RWPE1 (cell line): Measurements from ENCODE around the gene PALLD.
"Not testable (repeated sequence)": the region's sequence is repeated elsewhere in the genome, so short reads cannot be mapped to it uniquely, and the experiment has no call there.

Experiments
- CTCF ChIA-PET: fragments of 350-600 bp; sonication (Branson Sonifier 250); formaldehyde crosslinking; extraction: SDS; loops from one replicate; lab custom pipeline; 2021; lab: Yijun Ruan, JAX
- POLR2A ChIA-PET: fragments of 400-600 bp; formaldehyde crosslinking; extraction: SDS; loops from one replicate; lab custom pipeline; 2020; ENCODE audit warnings: antibody characterized with exemption; ENCODE audit not compliant: low non-redundant PET; lab: Yijun Ruan, JAX
- DNase-seq: peaks from one replicate; pipeline ENCODE4 v3.0.0; 2012; ENCODE audit warnings: low spot score
- H3K27ac ChIP-seq: fragments of 450-650 bp; 2 replicates; pipeline ENCODE4 v1.5.1; 2017
- TF ChIP-seq, protein P1 (sequence below): fragments of 450-650 bp; conservative IDR thresholded peaks from 2 replicates; pipeline ENCODE4 v1.5.1; 2017; ENCODE audit warnings: low read depth, mild to moderate bottlenecking

The PALLD gene

DNA sequence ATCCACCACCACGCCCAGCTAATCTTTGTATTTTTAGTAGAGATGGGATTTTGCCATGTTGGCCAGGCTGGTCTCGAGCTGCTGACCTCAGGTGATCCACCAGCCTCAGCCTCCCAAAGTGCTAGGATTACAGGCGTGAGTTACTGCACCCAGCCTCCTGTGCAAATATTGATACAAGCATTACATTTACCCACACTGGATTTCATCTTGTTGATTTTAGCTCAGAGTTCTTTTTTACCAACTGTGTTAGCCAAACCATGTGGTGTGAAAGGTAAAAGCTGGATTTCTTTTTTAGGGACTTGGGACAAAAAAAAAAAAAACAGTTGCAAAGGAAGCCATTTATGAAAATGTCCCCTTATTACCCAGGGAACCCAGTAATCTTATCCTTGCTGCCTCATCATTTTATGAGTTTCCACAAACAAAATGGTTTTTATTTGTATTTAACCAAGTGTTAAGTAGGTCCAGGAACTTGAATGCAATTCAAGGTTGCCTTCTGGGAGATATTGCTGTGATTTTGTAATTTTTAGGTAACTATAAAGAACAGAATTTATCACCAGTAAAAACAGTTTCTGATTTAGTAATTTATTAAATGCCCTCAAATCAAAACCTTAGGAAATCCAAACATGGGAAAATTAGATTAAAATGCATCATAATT is 202.5 kb downstream of the PALLD start:
- no peak for DNase-seq
- ChIA-PET POLR2A (no interaction called here), CTCF (no interaction called here)
- no peak overlapping the region for H3K27ac ChIP-seq
- TF ChIP-seq, protein P1, sequence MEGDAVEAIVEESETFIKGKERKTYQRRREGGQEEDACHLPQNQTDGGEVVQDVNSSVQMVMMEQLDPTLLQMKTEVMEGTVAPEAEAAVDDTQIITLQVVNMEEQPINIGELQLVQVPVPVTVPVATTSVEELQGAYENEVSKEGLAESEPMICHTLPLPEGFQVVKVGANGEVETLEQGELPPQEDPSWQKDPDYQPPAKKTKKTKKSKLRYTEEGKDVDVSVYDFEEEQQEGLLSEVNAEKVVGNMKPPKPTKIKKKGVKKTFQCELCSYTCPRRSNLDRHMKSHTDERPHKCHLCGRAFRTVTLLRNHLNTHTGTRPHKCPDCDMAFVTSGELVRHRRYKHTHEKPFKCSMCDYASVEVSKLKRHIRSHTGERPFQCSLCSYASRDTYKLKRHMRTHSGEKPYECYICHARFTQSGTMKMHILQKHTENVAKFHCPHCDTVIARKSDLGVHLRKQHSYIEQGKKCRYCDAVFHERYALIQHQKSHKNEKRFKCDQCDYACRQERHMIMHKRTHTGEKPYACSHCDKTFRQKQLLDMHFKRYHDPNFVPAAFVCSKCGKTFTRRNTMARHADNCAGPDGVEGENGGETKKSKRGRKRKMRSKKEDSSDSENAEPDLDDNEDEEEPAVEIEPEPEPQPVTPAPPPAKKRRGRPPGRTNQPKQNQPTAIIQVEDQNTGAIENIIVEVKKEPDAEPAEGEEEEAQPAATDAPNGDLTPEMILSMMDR, result no peak

DNA sequence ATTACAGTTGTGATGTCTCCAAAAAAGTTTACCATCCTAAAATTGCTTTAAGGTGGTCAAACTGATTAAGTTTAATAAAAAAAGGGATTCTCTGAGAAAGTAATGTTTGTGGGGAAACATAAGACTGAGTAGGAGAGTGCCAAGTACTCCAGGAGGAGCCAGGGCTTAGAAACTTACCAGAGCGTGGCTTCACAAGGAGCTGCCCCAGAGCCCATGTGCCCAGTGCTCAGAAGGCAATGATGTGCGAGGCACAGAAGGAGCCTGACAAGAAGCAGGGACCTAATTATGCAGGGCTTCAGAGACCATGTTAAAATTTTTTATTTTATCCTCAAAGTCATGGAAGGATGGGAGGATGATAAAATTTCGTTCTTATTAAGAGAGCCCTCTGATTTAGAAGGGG is 204.2 kb downstream of the PALLD start:
- no peak overlapping the region for H3K27ac ChIP-seq
- ChIA-PET CTCF (no interaction called here), POLR2A (no interaction called here)
- DNase-seq, result no peak
- TF ChIP-seq, protein P1, result no peak

DNA sequence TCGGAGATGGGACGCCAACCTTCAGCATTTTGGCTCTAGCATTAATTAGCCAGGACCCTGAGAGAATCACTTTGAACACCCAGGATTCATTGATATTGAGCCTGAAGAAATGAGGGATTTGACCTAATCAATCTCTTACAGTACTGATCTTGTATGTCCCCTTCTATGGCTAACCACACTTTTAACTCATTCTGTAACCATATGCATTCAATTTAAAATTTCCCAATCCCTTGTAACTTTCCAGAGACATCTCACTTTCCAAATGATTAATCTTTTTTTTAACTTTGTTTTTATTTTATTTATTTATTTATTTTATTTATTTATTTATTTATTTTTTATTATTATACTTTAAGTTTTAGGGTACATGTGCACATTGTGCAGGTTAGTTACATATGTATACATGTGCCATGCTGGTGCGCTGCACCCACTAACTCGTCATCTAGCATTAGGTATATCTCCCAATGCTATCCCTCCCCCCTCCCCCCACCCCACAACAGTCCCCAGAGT is 205.8 kb downstream of the PALLD start:
- DNase-seq, POLR2A ChIA-PET, H3K27ac ChIP-seq: not testable (repeated sequence)
- CTCF ChIA-PET, result interaction anchor here (0.7 kb wide), 1 partner anchor 520 kb away, joined by 3 read pairs; no protein-coding TSS in a partner anchor

DNA sequence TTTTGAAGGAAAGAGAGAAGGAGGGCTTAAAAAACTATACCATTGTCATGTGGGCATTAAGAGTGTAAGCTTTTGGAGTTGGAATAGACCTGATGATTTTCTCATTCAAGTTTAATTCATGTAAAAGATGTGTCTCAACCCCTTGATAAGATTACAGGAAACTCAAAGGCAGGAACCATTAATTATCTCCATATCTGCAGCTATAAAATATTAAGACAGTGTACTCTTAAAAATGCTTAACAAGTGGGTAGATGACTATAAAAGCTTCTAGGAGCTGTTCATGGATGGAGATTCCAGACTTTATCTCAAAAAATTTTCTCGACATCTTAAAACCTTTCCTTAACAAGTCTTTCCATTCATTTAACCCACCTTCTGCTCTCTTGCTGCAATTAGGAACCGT is 208.3 kb downstream of the PALLD start:
- no peak for DNase-seq
- H3K27ac ChIP-seq, result no peak overlapping the region
- CTCF ChIA-PET, result interaction anchor here (0.6 kb wide), 1 partner anchor 113 kb away, joined by 10 read pairs; no protein-coding TSS in a partner anchor
- TF ChIP-seq, protein P1, result no peak
- POLR2A ChIA-PET, result no interaction called here

DNA sequence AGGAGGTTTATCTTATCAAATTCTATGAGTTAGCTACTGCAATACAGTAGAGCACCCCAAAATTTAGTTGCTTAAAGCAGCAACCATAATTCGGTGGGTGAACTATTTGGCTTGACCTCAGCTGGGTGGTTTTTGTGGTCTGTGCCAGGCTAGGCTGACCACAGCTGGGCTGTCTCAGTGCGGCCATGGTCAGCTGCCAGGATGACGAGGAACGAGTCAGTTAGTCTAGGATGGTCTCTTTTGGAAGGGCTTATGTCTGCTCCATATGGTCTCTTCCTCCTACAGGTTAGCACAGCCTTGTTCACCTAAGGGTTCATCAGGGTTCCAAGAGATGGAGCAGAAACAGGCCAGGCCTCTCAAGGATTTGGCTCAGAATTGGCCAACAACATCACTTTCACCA is 210.4 kb downstream of the PALLD start:
- ChIA-PET CTCF (no interaction called here), POLR2A (no interaction called here)
- DNase-seq, result no peak
- no peak overlapping the region for H3K27ac ChIP-seq
- TF ChIP-seq, protein P1, result no peak

DNA sequence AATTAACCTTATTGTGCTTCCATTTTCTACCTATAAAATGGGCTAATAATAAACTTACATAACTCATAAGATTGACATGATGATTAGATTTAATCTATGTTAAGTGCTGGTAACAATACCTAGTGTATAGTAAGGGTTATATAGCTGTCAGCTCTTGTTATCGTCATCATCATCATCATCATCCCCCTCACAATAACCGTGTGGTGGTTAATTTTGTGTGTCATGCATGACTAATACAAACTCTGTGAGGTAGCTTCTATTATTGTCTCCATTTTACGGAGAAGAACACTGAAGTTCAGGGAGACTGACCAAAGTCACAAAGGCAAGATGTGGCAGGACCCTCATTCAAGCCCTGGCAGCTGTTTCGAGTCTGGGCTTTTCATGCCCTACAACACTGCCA is 211.3 kb downstream of the PALLD start:
- ChIA-PET POLR2A (no interaction called here), CTCF (interaction anchor here (0.6 to 0.9 kb wide), 2 partner anchors 20 to 197 kb away, joined by 3 to 5 read pairs; no protein-coding TSS in a partner anchor)
- no peak for DNase-seq
- H3K27ac ChIP-seq, result no peak overlapping the region
- TF ChIP-seq, protein P1, result no peak

DNA sequence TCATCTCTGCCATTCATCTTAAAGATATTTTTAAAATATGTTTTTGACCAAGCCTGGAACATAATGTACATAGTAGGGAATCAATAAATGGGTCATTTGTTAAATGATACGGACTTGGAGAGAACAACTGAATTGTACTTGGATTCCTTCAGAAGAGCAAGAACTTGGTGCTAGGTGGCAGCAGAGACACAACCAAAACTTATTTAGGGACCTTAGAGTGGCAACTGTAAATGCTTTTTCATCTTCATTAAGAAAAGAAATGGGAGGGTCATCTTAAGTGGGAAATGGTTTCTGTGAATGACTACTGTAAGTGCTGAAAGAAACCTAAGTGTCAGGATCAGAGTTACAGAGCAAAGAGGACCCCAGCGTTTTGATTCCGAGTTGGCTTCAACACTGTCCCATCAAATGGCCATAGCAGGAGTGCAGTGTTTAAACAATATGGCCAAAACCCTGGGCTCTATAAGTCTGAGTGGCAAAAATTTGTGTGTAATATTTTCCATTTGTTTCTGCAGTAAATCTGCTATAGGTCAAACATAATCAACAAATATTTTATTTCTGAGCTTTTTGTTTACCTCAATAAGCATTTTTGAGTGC is 213.6 kb downstream of the PALLD start:
- no peak overlapping the region for H3K27ac ChIP-seq
- peak; percentile 47 for DNase-seq
- TF ChIP-seq, protein P1, result peak; percentile 63
- ChIA-PET POLR2A (no interaction called here), CTCF (interaction anchor here (0.6 to 1.3 kb wide), 11 partner anchors 14 to 349 kb away, joined by 3 to 8 read pairs (median 3); no protein-coding TSS in a partner anchor)
